ENCODE measurements around the gene NRCAM.

The NRCAM gene

DNA sequence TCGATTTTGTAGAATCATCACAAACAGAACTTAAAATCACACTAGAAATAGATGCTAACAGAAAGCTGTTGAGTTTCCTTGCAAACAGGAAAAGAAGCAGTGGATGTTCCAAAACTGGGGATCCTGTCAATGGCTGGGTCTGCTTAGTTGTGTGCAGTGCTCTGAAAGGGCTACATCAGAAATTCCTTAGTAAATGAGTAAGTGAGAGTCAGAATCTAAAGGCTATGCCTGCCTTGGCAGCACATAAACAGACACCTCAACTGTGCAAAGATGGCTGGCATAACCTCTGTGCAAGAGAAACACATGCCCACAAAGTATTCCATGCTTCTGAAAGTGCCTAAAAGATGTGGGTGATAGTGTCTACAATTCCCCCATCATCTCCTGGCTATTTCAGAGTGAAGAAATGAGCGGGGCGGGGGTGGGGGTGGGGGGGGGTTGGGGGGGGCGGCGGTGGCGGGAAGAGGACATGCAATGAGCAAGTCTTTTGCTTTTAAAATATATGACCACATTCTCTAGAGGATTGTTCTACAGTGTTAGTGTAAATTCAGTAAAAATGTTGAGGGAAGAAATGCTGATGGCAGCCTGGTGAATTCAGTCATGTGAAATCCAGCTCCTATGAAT, 187.9 kb downstream of the NRCAM start:
- ChIA-PET POLR2A (no interaction called here), CTCF (no interaction called here)
- DNase-seq (ENCODE audit: extremely low spot score): no peak
- TF ChIP-seq ZNF384 (IDR thresholded peaks at IDR 0.05): no peak
- no peak for TF ChIP-seq LEF1 (IDR thresholded peaks at IDR 0.05; ENCODE audit: borderline replicate concordance)

DNA sequence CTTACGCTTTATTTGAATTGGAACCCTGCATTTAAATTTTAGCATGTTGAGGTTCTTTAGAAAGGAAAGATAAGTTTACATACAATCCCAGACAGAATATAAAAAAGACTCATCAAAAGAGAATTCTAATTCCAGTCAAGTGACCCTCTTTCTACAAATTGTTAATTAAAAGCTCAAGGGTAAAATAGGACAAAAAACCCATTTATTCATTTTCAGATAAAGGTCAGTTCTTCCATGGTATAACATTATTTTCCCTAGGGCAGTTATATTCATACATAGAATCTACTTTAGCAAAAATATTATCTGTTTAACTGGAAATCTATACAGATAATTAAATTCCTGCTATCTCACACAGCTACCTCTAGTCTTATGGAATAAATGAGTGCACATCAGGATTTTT, 188.6 kb downstream of the NRCAM start:
- TF ChIP-seq ARNT (IDR thresholded peaks at IDR 0.05) (no peak), BHLHE40 (IDR thresholded peaks at IDR 0.05; ENCODE audit: borderline replicate concordance) (no peak), FOXM1 (IDR thresholded peaks at IDR 0.05; ENCODE audit: borderline replicate concordance) (no peak), TARDBP (IDR thresholded peaks at IDR 0.05) (no peak), SUZ12 (IDR thresholded peaks at IDR 0.05) (no peak), SP1 (IDR thresholded peaks at IDR 0.05) (no peak), FOXK2 (IDR thresholded peaks at IDR 0.05) (no peak), FOXA1 (IDR thresholded peaks at IDR 0.05) (no peak), ZNF384 (IDR thresholded peaks at IDR 0.05) (no peak), CTBP1 (IDR thresholded peaks at IDR 0.05; ENCODE audit: borderline replicate concordance) (no peak), LEF1 (IDR thresholded peaks at IDR 0.05; ENCODE audit: borderline replicate concordance) (no peak), L3MBTL2 (conservative IDR thresholded peaks at IDR 0.05) (no peak), ELF4 (IDR thresholded peaks at IDR 0.05) (no peak), NFRKB (IDR thresholded peaks at IDR 0.05) (no peak), HDGF (IDR thresholded peaks at IDR 0.05; ENCODE audit: borderline replicate concordance) (no peak)
- TF ChIP-seq, protein P1, sequence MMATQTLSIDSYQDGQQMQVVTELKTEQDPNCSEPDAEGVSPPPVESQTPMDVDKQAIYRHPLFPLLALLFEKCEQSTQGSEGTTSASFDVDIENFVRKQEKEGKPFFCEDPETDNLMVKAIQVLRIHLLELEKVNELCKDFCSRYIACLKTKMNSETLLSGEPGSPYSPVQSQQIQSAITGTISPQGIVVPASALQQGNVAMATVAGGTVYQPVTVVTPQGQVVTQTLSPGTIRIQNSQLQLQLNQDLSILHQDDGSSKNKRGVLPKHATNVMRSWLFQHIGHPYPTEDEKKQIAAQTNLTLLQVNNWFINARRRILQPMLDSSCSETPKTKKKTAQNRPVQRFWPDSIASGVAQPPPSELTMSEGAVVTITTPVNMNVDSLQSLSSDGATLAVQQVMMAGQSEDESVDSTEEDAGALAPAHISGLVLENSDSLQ (IDR thresholded peaks at IDR 0.05): no peak
- ChIA-PET CTCF (no interaction called here), POLR2A (no interaction called here)
- no peak for DNase-seq (ENCODE audit: extremely low spot score)

DNA sequence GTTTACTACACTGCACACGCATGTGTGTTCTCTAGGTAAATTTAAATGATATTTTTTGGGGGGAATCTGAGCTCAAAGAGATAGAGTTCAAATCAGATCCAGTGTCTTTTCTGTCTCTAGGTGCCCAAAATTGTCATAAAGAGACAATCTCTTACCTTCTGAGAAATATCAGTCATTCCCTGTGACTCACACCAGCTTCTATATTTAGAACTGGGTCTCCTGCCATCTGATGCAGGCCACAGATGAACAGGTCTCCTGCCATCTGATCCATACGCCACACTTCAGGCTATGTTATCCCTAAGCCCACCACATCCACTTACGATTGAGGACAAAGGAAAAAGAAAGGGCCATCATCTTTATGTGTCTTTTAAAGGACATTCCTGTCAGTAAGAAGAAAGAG, 189.7 kb downstream of the NRCAM start:
- CTCF ChIA-PET: no interaction called here
- POLR2A ChIA-PET: no interaction called here
- DNase-seq (ENCODE audit: extremely low spot score): no peak
- TF ChIP-seq TARDBP (IDR thresholded peaks at IDR 0.05): no peak
- no peak for TF ChIP-seq SP1 (IDR thresholded peaks at IDR 0.05)
- TF ChIP-seq, protein P1 (IDR thresholded peaks at IDR 0.05): no peak
- TF ChIP-seq FOXM1 (IDR thresholded peaks at IDR 0.05; ENCODE audit: borderline replicate concordance): no peak
- no peak for TF ChIP-seq ARNT (IDR thresholded peaks at IDR 0.05)
- TF ChIP-seq NFRKB (IDR thresholded peaks at IDR 0.05): no peak
- TF ChIP-seq LEF1 (IDR thresholded peaks at IDR 0.05; ENCODE audit: borderline replicate concordance): no peak
- no peak for TF ChIP-seq FOXA1 (IDR thresholded peaks at IDR 0.05)
- TF ChIP-seq SUZ12 (IDR thresholded peaks at IDR 0.05): no peak
- TF ChIP-seq BHLHE40 (IDR thresholded peaks at IDR 0.05; ENCODE audit: borderline replicate concordance): no peak
- TF ChIP-seq ZNF384 (IDR thresholded peaks at IDR 0.05): no peak
- no peak for TF ChIP-seq ELF4 (IDR thresholded peaks at IDR 0.05)
- TF ChIP-seq HDGF (IDR thresholded peaks at IDR 0.05; ENCODE audit: borderline replicate concordance): no peak
- no peak for TF ChIP-seq L3MBTL2 (conservative IDR thresholded peaks at IDR 0.05)

DNA sequence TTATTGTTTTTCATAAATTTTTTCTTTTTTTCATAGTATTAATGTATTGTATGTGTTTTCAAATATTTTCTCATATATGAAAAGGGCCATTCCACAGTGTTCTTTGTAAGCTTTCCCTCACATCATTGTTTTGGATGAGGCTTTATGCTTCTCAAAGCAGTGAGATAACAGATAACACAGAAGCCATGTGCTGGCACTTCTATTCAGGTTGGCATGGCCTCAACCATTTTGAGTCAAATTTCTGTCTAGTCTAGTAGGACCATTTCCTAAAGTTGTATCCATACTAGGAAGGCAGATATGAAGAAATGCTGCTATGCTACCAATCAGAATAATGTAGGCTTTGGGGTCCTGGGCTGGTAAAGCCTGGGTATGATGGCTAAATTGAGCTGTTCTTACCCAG, 190.2 kb downstream of the NRCAM start:
- ChIA-PET CTCF (no interaction called here), POLR2A (no interaction called here)
- TF ChIP-seq, protein P1 (IDR thresholded peaks at IDR 0.05): no peak
- no peak for TF ChIP-seq FOXM1 (IDR thresholded peaks at IDR 0.05; ENCODE audit: borderline replicate concordance)
- TF ChIP-seq ARNT (IDR thresholded peaks at IDR 0.05): no peak
- TF ChIP-seq SP1 (IDR thresholded peaks at IDR 0.05): no peak
- TF ChIP-seq FOXK2 (IDR thresholded peaks at IDR 0.05): no peak
- TF ChIP-seq NFRKB (IDR thresholded peaks at IDR 0.05): no peak
- no peak for TF ChIP-seq BHLHE40 (IDR thresholded peaks at IDR 0.05; ENCODE audit: borderline replicate concordance)
- no peak for TF ChIP-seq ELF4 (IDR thresholded peaks at IDR 0.05)
- no peak for TF ChIP-seq CTBP1 (IDR thresholded peaks at IDR 0.05; ENCODE audit: borderline replicate concordance)
- no peak for TF ChIP-seq HDGF (IDR thresholded peaks at IDR 0.05; ENCODE audit: borderline replicate concordance)
- no peak for DNase-seq (ENCODE audit: extremely low spot score)

DNA sequence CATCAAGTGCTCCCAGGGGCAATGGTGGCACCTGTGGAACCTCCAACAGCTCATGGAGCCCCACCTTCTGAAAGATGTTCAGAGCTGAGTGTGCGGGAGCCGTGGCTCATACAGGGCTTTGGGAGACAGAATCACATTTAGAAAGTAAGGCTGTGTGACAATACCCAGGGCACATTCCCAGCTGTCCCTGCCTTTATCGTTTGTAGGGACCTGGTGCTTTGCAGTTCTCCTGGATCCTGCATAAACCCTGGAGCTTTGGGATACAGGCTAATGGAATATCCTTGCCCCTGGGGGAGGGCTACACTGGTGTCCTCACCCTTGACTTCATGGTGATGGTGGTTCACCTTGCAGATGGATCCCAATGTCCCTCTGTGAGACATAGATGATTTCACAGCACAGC, 191.2 kb downstream of the NRCAM start:
- no peak for DNase-seq (ENCODE audit: extremely low spot score)
- no peak for TF ChIP-seq CTBP1 (IDR thresholded peaks at IDR 0.05; ENCODE audit: borderline replicate concordance)
- TF ChIP-seq, protein P1 (IDR thresholded peaks at IDR 0.05): no peak
- no peak for TF ChIP-seq HDGF (IDR thresholded peaks at IDR 0.05; ENCODE audit: borderline replicate concordance)
- TF ChIP-seq TARDBP (IDR thresholded peaks at IDR 0.05): no peak
- TF ChIP-seq FOXA1 (IDR thresholded peaks at IDR 0.05): no peak
- no peak for TF ChIP-seq FOXM1 (IDR thresholded peaks at IDR 0.05; ENCODE audit: borderline replicate concordance)
- no peak for TF ChIP-seq SP1 (IDR thresholded peaks at IDR 0.05)
- no peak for TF ChIP-seq L3MBTL2 (conservative IDR thresholded peaks at IDR 0.05)
- TF ChIP-seq BHLHE40 (IDR thresholded peaks at IDR 0.05; ENCODE audit: borderline replicate concordance): no peak
- no peak for TF ChIP-seq ZNF384 (IDR thresholded peaks at IDR 0.05)
- no peak for TF ChIP-seq ARNT (IDR thresholded peaks at IDR 0.05)
- no peak for TF ChIP-seq SUZ12 (IDR thresholded peaks at IDR 0.05)
- no peak for TF ChIP-seq FOXK2 (IDR thresholded peaks at IDR 0.05)
- TF ChIP-seq NFRKB (IDR thresholded peaks at IDR 0.05): no peak
- TF ChIP-seq LEF1 (IDR thresholded peaks at IDR 0.05; ENCODE audit: borderline replicate concordance): no peak
- TF ChIP-seq ELF4 (IDR thresholded peaks at IDR 0.05): no peak
- CTCF ChIA-PET: no interaction called here
- POLR2A ChIA-PET: no interaction called here

DNA sequence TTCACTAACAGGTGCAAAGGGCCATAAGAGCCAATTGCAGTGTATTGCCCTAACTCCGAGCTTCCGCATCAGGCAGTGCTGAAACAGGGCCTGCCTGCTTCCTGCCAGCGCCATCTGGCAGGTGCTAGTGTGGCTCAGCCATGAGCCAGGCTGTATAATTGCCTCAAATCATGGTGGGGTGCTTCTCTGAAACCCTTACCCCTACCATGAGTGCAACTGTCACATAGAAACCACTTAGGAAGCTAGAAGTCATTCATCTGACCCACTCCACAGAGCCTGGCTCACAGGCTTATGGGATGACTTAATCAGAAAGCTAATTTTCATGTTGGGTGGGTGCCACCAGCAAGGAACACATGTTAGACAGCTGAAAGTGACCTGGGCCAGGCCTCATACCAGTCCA, 192.8 kb downstream of the NRCAM start:
- POLR2A ChIA-PET: no interaction called here
- DNase-seq (ENCODE audit: extremely low spot score): no peak
- no peak for TF ChIP-seq SP1 (IDR thresholded peaks at IDR 0.05)
- TF ChIP-seq FOXA1 (IDR thresholded peaks at IDR 0.05): no peak
- TF ChIP-seq ELF4 (IDR thresholded peaks at IDR 0.05): no peak
- CTCF ChIA-PET: no interaction called here
